Liver (tissue), 9 donors: ENCODE measurements around the gene FRK. TPM values are rescaled to one million over a fixed set of nuclear protein-coding genes. Genes with fewer than 3 reads are reported as not detected.

Experiments
- DNase-seq: peaks from one replicate; pipeline ENCODE4 v3.0.0-alpha.2; 2017; ENCODE audit warnings: low spot score
- H3K27ac ChIP-seq, 2 donors: one replicate each; pipeline ENCODE4 v1.7.0; 2013; ENCODE audit warnings: inconsistent platforms in 2 of 2, low read length in 2 of 2, control low read depth in 1 of 2, low read depth in 1 of 2, mild to moderate bottlenecking in 1 of 2
- H3K27me3 ChIP-seq, 4 donors: one replicate each; pipeline versions ENCODE4 v1.6.1 to v1.7.0; 2013; ENCODE audit warnings: low read length in 3 of 4, inconsistent platforms in 1 of 4, mild to moderate bottlenecking in 1 of 4, moderate library complexity in 1 of 4; ENCODE audit not compliant: control insufficient read depth in 4 of 4, insufficient read depth in 4 of 4
- H3K36me3 ChIP-seq, 4 donors: one replicate each; pipeline versions ENCODE4 v1.6.1 to v1.7.0; 2013; ENCODE audit warnings: low read length in 3 of 4, mild to moderate bottlenecking in 3 of 4, low read depth in 1 of 4, moderate library complexity in 1 of 4; ENCODE audit not compliant: control insufficient read depth in 4 of 4, insufficient read depth in 3 of 4
- H3K4me1 ChIP-seq, 4 donors: one replicate each; pipeline versions ENCODE4 v1.6.1 to v1.7.0; 2013; ENCODE audit warnings: low read length in 3 of 4, mild to moderate bottlenecking in 3 of 4, moderate library complexity in 1 of 4; ENCODE audit not compliant: control insufficient read depth in 4 of 4, insufficient read depth in 4 of 4
- H3K4me3 ChIP-seq, 3 donors: one replicate each; pipeline versions ENCODE4 v1.6.1 to v1.7.0; 2013; ENCODE audit warnings: low read length in 3 of 3, control low read depth in 1 of 3, low read depth in 1 of 3, mild to moderate bottlenecking in 1 of 3
- H3K9ac ChIP-seq, 2 donors: one replicate each; pipeline ENCODE4 v1.7.0; 2013; ENCODE audit warnings: low read length in 2 of 2, mild to moderate bottlenecking in 2 of 2, moderate library complexity in 2 of 2, control low read depth in 1 of 2, low read depth in 1 of 2
- H3K9me3 ChIP-seq, 4 donors: one replicate each; pipeline versions ENCODE4 v1.6.1 to v1.7.0; 2013; ENCODE audit warnings: low read length in 3 of 4; ENCODE audit not compliant: control insufficient read depth in 4 of 4
- FOXA1 ChIP-seq: IDR thresholded peaks from 2 replicates; pipeline ENCODE4 v1.6.1; 2016; ENCODE audit warnings: antibody characterized with exemption
- FOXA2 ChIP-seq: IDR thresholded peaks from 2 replicates; pipeline ENCODE4 v1.6.1; 2016; ENCODE audit warnings: antibody characterized with exemption
- HNF4A ChIP-seq, 2 donors: conservative IDR thresholded peaks; 2 replicates each; pipeline ENCODE4 v1.6.1; 2016; ENCODE audit warnings: antibody characterized with exemption in 2 of 2, mild to moderate bottlenecking in 2 of 2
- HNF4G ChIP-seq: IDR thresholded peaks from 2 replicates; pipeline ENCODE4 v1.6.1; 2016; ENCODE audit warnings: antibody characterized with exemption
- JUND ChIP-seq, 2 donors: IDR thresholded peaks; 2 replicates each; pipeline ENCODE4 v1.6.1; 2016; ENCODE audit warnings: antibody characterized with exemption in 2 of 2
- RAD21 ChIP-seq, 2 donors: IDR thresholded peaks; 2 replicates each; pipeline ENCODE4 v1.6.1; 2016; ENCODE audit warnings: antibody characterized with exemption in 2 of 2, mild to moderate bottlenecking in 2 of 2
- RXRA ChIP-seq, 2 donors: IDR thresholded peaks; 2 replicates each; pipeline ENCODE4 v1.6.1; 2017 to 2018; ENCODE audit warnings: antibody characterized with exemption in 2 of 2, mild to moderate bottlenecking in 1 of 2
- TAF1 ChIP-seq: conservative IDR thresholded peaks from 2 replicates; pipeline ENCODE4 v1.6.1; 2016; ENCODE audit warnings: antibody characterized with exemption, mild to moderate bottlenecking
- WGBS: extraction: QIAGEN DNeasy Blood & Tissue Kit; methylation state at CpG from one replicate; pipeline ENCODE4 v1.1.7; 2013; 5-methylcytosine and 5-hydroxymethylcytosine counted together
- polyA plus RNA-seq, 2 donors: library from polyadenylated mRNA; stranded (reverse) in 1 of 2; unstranded in 1 of 2; fragments of 200-250 nt in 1 of 2; fragments of >200 nt in 1 of 2; fragmentation: Nextera tagmentation in 1 of 2; extraction: Ambion mirVana in 1 of 2; gene quantifications; one replicate each; pipeline versions ENCODE4 v1.2.1 to v1.2.3, GENCODE V29; 2013 to 2015
- total RNA-seq, 2 donors: library from RNA; depleted of rRNA; stranded (reverse); fragments of >200 nt; gene quantifications; one replicate each; pipeline ENCODE4 v1.2.3, GENCODE V29; 2014
- TF ChIP-seq, protein P1 (sequence below): IDR thresholded peaks from 2 replicates; pipeline ENCODE4 v1.6.1; 2016; ENCODE audit warnings: antibody characterized with exemption
- TF ChIP-seq, protein P2 (sequence below): IDR thresholded peaks from 2 replicates; pipeline ENCODE4 v1.6.1; 2016; ENCODE audit warnings: antibody characterized with exemption
- TF ChIP-seq, protein P3 (sequence below): IDR thresholded peaks from 2 replicates; pipeline ENCODE4 v1.6.1; 2016; ENCODE audit warnings: antibody characterized with exemption, mild to moderate bottlenecking
- TF ChIP-seq, protein P4 (sequence below): IDR thresholded peaks from 2 replicates; pipeline ENCODE4 v1.6.1; 2016; ENCODE audit warnings: antibody characterized with exemption
- donor health status: healthy.
- donor health status: healthy.
- donor health status: healthy.
- donor health status: healthy.
- donor health status: healthy.

FRK gene
- total and polyA plus RNA-seq, 4 donors: 3.6 to 26.8 (median 5.3) TPM

DNA sequence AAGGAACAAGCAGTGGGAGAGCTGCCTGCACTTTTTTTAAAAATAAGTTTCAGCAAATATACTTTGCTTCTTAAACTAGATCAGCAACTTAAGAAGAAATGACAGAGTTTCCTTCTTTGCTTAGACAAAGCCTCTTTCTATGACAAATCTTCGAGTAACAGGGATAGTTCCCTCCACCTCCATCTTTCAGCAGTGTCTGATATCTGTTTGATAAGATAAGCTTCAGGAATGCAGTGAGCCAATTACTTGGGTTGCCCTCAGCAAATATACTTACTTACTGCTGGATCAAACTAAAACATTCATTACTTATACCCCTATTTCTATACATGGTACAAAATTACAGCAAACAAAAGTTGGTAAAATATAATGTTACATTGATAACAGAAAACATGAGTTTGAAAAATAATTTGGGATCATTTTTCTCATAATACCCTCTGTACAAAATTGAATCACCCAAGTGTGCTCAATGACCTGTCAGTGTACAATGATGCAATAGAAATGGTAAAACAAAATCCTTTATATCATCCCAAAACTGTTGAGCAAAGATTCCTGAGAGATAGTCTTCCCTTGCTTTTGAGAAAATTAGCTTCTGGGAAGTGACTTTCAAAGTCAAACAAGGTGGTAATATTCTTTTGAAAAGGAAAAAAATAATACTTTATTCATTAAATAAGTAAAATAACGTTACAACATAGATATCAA is 24.5 kb downstream of the FRK start:
- 57% methylated on average over 2 of the region's 2 CpGs for WGBS
- H3K4me1 ChIP-seq: peaks cover 2 to 34% (median 15%) of the 10 kb centered on the region in 4 donors
- peak overlapping the region; percentile 11 to 46 for H3K27ac ChIP-seq
- H3K9me3 ChIP-seq: no peaks in the 10 kb centered on the region
- TF ChIP-seq TAF1: no peak
- TF ChIP-seq, protein P1, sequence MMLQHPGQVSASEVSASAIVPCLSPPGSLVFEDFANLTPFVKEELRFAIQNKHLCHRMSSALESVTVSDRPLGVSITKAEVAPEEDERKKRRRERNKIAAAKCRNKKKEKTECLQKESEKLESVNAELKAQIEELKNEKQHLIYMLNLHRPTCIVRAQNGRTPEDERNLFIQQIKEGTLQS: peak; percentile 35
- no peak overlapping the region for H3K4me3 ChIP-seq
- no peak for DNase-seq
- H3K27me3 ChIP-seq: no peaks in the 10 kb centered on the region
- no peak overlapping the region for H3K9ac ChIP-seq
- no peaks in the 10 kb centered on the region for H3K36me3 ChIP-seq

DNA sequence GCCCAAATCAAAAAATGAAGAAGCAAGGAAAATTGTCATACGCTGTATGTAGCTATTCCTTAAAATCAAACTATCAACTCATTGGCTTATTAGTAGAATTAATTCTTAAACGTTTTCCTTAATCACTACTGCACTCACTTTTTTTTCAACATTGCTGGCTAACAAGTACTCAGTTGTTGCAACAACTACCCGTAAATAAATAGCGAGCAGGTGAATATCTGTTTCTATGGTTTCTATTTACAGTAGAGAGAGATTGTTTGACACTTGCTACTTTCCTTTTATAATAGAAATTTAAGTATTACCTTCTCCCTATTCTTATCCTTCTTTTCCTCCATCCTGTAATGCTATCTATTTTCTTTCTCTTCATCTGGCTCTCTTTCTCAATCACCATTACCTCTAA is 25.1 kb downstream of the FRK start:
- TF ChIP-seq, protein P2, sequence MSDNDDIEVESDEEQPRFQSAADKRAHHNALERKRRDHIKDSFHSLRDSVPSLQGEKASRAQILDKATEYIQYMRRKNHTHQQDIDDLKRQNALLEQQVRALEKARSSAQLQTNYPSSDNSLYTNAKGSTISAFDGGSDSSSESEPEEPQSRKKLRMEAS: peak; percentile 16
- peak in 1 of 2 donors; percentile 20 for TF ChIP-seq RXRA (IDR thresholded peaks at IDR 0.05)
- TF ChIP-seq JUND (IDR thresholded peaks at IDR 0.05): no peak
- TF ChIP-seq FOXA2: peak; percentile 47
- TF ChIP-seq, protein P3, sequence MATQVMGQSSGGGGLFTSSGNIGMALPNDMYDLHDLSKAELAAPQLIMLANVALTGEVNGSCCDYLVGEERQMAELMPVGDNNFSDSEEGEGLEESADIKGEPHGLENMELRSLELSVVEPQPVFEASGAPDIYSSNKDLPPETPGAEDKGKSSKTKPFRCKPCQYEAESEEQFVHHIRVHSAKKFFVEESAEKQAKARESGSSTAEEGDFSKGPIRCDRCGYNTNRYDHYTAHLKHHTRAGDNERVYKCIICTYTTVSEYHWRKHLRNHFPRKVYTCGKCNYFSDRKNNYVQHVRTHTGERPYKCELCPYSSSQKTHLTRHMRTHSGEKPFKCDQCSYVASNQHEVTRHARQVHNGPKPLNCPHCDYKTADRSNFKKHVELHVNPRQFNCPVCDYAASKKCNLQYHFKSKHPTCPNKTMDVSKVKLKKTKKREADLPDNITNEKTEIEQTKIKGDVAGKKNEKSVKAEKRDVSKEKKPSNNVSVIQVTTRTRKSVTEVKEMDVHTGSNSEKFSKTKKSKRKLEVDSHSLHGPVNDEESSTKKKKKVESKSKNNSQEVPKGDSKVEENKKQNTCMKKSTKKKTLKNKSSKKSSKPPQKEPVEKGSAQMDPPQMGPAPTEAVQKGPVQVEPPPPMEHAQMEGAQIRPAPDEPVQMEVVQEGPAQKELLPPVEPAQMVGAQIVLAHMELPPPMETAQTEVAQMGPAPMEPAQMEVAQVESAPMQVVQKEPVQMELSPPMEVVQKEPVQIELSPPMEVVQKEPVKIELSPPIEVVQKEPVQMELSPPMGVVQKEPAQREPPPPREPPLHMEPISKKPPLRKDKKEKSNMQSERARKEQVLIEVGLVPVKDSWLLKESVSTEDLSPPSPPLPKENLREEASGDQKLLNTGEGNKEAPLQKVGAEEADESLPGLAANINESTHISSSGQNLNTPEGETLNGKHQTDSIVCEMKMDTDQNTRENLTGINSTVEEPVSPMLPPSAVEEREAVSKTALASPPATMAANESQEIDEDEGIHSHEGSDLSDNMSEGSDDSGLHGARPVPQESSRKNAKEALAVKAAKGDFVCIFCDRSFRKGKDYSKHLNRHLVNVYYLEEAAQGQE: no peak
- no peak for TF ChIP-seq RAD21 (IDR thresholded peaks at IDR 0.05)
- peak; percentile 5 to 39 for TF ChIP-seq HNF4A (conservative IDR thresholded peaks at IDR 0.05)
- TF ChIP-seq HNF4G: no peak
- 43% methylated on average over 4 of the region's 4 CpGs for WGBS
- H3K36me3 ChIP-seq: no peaks in the 10 kb centered on the region
- H3K9ac ChIP-seq: no peak overlapping the region
- no peaks in the 10 kb centered on the region for H3K27me3 ChIP-seq
- peak overlapping the region; percentile 11 to 46 for H3K27ac ChIP-seq
- no peak for DNase-seq
- H3K9me3 ChIP-seq: no peaks in the 10 kb centered on the region
- peaks cover 2 to 35% (median 15%) of the 10 kb centered on the region in 4 donors for H3K4me1 ChIP-seq
- H3K4me3 ChIP-seq: no peak overlapping the region

DNA sequence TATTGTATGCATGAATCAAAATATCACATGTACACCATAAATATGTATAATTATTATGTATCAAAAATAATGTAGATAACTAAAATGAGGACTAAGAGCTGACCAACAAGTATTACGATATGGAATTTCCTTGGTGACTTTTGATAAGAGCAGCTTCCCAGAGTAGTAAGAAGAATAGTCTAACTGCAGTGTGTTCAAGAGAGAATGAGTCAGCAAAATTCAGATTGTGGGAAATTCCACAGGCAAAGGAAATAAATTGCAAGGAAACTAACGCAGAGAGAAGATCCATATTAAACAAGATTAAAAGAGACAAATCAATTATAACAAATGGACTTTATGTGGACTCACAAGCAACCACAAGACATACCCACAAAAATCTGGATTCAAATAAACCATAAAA is 26.4 kb downstream of the FRK start:
- Histone ChIP-seq H3K9me3 (no peaks in the 10 kb centered on the region), H3K4me3 (no peak overlapping the region), H3K27me3 (no peaks in the 10 kb centered on the region), H3K4me1 (peaks cover 2 to 37% (median 15%) of the 10 kb centered on the region in 4 donors), H3K36me3 (no peaks in the 10 kb centered on the region), H3K27ac (no peak overlapping the region), H3K9ac (peak overlapping the region in 1 of 2 donors; percentile 33)
- DNase-seq: no peak
- 32% methylated on average over 2 of the region's 2 CpGs for WGBS
- TF ChIP-seq HNF4A (conservative IDR thresholded peaks at IDR 0.05): no peak
- TF ChIP-seq RAD21 (IDR thresholded peaks at IDR 0.05): no peak
- TF ChIP-seq FOXA2: no peak
- no peak for TF ChIP-seq FOXA1
- TF ChIP-seq, protein P4, sequence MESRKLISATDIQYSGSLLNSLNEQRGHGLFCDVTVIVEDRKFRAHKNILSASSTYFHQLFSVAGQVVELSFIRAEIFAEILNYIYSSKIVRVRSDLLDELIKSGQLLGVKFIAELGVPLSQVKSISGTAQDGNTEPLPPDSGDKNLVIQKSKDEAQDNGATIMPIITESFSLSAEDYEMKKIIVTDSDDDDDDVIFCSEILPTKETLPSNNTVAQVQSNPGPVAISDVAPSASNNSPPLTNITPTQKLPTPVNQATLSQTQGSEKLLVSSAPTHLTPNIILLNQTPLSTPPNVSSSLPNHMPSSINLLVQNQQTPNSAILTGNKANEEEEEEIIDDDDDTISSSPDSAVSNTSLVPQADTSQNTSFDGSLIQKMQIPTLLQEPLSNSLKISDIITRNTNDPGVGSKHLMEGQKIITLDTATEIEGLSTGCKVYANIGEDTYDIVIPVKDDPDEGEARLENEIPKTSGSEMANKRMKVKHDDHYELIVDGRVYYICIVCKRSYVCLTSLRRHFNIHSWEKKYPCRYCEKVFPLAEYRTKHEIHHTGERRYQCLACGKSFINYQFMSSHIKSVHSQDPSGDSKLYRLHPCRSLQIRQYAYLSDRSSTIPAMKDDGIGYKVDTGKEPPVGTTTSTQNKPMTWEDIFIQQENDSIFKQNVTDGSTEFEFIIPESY: no peak
- peak in 1 of 2 donors; percentile 17 for TF ChIP-seq JUND (IDR thresholded peaks at IDR 0.05)
